WTC11 (cell line): ENCODE measurements around the gene KLHL29.

Experiments
- NFYB ChIP-seq: sonication (generic); formaldehyde crosslinking; conservative IDR thresholded peaks from 2 replicates; pipeline ENCODE4 v1.8.0; 2022; ENCODE audit warnings: low read depth, missing genetic modification reagents
- RELA ChIP-seq: sonication (generic); formaldehyde crosslinking; IDR thresholded peaks from 2 replicates; pipeline ENCODE4 v1.8.1; 2022; ENCODE audit warnings: missing genetic modification reagents, mild to moderate bottlenecking, borderline replicate concordance
- SMAD4 ChIP-seq: sonication (generic); formaldehyde crosslinking; IDR thresholded peaks from 2 replicates; pipeline ENCODE4 v1.8.0; 2022; ENCODE audit warnings: mild to moderate bottlenecking, missing genetic modification reagents
- SP1 ChIP-seq: sonication (generic); formaldehyde crosslinking; conservative IDR thresholded peaks from 2 replicates; pipeline ENCODE4 v1.8.1; 2022; ENCODE audit warnings: missing genetic modification reagents
- TF ChIP-seq, protein P1 (sequence below): fragments of 200-600 bp; IDR thresholded peaks from 2 replicates; pipeline ENCODE4 v1.8.0; 2022; ENCODE audit warnings: antibody characterized with exemption
- TF ChIP-seq, protein P2 (sequence below): sonication (generic); formaldehyde crosslinking; IDR thresholded peaks from 2 replicates; pipeline ENCODE4 v1.8.1; 2023; ENCODE audit warnings: mild to moderate bottlenecking, missing genetic modification reagents, moderate library complexity
- TF ChIP-seq, protein P3 (sequence below): sonication (generic); formaldehyde crosslinking; conservative IDR thresholded peaks from 2 replicates; pipeline ENCODE4 v1.8.1; 2022; ENCODE audit warnings: mild to moderate bottlenecking, missing genetic modification reagents
- TF ChIP-seq, protein P4 (sequence below): fragments of 250-450 bp; sonication (Bioruptor Pico); IDR thresholded peaks from 2 replicates; pipeline ENCODE4 v1.9.0; 2021; ENCODE audit warnings: mild to moderate bottlenecking
- TF ChIP-seq, protein P5 (sequence below): sonication (generic); formaldehyde crosslinking; IDR thresholded peaks from 2 replicates; pipeline ENCODE4 v1.8.1; 2023; ENCODE audit warnings: mild to moderate bottlenecking, missing genetic modification reagents
- TF ChIP-seq, protein P6 (sequence below): sonication (generic); formaldehyde crosslinking; IDR thresholded peaks from 2 replicates; pipeline ENCODE4 v1.8.0; 2022; ENCODE audit warnings: missing genetic modification reagents
- TF ChIP-seq, protein P7 (sequence below): sonication (generic); formaldehyde crosslinking; IDR thresholded peaks from 2 replicates; pipeline ENCODE4 v1.8.1; 2022; ENCODE audit warnings: low read depth, missing genetic modification reagents, borderline replicate concordance

DNA sequence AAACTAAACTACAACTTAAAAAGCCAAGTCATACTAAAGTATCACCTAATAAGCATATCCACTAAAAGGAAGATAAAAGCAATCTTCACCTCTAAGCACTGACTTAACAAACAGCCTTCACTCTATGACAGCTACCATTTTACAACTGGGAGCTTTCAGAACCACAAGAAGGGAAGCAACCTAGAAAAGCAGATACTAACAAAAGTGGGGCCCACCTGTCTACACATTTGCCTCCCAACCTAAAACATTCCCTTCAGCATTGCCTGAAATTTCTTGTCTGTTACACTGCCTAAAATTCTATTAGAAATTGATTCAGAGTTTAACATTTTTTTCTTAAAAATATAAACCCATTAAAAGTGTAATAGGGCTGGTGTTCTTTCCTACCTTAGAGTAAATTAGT is 370.0 kb downstream of the KLHL29 start:
- TF ChIP-seq, protein P1, sequence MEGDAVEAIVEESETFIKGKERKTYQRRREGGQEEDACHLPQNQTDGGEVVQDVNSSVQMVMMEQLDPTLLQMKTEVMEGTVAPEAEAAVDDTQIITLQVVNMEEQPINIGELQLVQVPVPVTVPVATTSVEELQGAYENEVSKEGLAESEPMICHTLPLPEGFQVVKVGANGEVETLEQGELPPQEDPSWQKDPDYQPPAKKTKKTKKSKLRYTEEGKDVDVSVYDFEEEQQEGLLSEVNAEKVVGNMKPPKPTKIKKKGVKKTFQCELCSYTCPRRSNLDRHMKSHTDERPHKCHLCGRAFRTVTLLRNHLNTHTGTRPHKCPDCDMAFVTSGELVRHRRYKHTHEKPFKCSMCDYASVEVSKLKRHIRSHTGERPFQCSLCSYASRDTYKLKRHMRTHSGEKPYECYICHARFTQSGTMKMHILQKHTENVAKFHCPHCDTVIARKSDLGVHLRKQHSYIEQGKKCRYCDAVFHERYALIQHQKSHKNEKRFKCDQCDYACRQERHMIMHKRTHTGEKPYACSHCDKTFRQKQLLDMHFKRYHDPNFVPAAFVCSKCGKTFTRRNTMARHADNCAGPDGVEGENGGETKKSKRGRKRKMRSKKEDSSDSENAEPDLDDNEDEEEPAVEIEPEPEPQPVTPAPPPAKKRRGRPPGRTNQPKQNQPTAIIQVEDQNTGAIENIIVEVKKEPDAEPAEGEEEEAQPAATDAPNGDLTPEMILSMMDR: no peak
- TF ChIP-seq SMAD4 (CRISPR knock-in tag) (no peak), RELA (no peak), SP1 (no peak), NFYB (CRISPR knock-in tag) (no peak)
- TF ChIP-seq, protein P2, sequence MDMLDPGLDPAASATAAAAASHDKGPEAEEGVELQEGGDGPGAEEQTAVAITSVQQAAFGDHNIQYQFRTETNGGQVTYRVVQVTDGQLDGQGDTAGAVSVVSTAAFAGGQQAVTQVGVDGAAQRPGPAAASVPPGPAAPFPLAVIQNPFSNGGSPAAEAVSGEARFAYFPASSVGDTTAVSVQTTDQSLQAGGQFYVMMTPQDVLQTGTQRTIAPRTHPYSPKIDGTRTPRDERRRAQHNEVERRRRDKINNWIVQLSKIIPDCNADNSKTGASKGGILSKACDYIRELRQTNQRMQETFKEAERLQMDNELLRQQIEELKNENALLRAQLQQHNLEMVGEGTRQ (CRISPR knock-in tag): no peak
- TF ChIP-seq, protein P3, sequence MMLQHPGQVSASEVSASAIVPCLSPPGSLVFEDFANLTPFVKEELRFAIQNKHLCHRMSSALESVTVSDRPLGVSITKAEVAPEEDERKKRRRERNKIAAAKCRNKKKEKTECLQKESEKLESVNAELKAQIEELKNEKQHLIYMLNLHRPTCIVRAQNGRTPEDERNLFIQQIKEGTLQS (CRISPR knock-in tag): no peak
- TF ChIP-seq, protein P4, sequence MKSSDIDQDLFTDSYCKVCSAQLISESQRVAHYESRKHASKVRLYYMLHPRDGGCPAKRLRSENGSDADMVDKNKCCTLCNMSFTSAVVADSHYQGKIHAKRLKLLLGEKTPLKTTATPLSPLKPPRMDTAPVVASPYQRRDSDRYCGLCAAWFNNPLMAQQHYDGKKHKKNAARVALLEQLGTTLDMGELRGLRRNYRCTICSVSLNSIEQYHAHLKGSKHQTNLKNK: no peak
- TF ChIP-seq, protein P5, sequence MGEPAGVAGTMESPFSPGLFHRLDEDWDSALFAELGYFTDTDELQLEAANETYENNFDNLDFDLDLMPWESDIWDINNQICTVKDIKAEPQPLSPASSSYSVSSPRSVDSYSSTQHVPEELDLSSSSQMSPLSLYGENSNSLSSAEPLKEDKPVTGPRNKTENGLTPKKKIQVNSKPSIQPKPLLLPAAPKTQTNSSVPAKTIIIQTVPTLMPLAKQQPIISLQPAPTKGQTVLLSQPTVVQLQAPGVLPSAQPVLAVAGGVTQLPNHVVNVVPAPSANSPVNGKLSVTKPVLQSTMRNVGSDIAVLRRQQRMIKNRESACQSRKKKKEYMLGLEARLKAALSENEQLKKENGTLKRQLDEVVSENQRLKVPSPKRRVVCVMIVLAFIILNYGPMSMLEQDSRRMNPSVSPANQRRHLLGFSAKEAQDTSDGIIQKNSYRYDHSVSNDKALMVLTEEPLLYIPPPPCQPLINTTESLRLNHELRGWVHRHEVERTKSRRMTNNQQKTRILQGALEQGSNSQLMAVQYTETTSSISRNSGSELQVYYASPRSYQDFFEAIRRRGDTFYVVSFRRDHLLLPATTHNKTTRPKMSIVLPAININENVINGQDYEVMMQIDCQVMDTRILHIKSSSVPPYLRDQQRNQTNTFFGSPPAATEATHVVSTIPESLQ (CRISPR knock-in tag): no peak
- TF ChIP-seq, protein P6, sequence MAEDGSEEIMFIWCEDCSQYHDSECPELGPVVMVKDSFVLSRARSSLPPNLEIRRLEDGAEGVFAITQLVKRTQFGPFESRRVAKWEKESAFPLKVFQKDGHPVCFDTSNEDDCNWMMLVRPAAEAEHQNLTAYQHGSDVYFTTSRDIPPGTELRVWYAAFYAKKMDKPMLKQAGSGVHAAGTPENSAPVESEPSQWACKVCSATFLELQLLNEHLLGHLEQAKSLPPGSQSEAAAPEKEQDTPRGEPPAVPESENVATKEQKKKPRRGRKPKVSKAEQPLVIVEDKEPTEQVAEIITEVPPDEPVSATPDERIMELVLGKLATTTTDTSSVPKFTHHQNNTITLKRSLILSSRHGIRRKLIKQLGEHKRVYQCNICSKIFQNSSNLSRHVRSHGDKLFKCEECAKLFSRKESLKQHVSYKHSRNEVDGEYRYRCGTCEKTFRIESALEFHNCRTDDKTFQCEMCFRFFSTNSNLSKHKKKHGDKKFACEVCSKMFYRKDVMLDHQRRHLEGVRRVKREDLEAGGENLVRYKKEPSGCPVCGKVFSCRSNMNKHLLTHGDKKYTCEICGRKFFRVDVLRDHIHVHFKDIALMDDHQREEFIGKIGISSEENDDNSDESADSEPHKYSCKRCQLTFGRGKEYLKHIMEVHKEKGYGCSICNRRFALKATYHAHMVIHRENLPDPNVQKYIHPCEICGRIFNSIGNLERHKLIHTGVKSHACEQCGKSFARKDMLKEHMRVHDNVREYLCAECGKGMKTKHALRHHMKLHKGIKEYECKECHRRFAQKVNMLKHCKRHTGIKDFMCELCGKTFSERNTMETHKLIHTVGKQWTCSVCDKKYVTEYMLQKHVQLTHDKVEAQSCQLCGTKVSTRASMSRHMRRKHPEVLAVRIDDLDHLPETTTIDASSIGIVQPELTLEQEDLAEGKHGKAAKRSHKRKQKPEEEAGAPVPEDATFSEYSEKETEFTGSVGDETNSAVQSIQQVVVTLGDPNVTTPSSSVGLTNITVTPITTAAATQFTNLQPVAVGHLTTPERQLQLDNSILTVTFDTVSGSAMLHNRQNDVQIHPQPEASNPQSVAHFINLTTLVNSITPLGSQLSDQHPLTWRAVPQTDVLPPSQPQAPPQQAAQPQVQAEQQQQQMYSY: no peak
- TF ChIP-seq, protein P7, sequence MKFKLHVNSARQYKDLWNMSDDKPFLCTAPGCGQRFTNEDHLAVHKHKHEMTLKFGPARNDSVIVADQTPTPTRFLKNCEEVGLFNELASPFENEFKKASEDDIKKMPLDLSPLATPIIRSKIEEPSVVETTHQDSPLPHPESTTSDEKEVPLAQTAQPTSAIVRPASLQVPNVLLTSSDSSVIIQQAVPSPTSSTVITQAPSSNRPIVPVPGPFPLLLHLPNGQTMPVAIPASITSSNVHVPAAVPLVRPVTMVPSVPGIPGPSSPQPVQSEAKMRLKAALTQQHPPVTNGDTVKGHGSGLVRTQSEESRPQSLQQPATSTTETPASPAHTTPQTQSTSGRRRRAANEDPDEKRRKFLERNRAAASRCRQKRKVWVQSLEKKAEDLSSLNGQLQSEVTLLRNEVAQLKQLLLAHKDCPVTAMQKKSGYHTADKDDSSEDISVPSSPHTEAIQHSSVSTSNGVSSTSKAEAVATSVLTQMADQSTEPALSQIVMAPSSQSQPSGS: no peak
